Neural cell (in vitro differentiated cells): ENCODE measurements around the gene PTPN3. TPM values are rescaled to one million over a fixed set of nuclear protein-coding genes. Genes with fewer than 3 reads are reported as not detected.
"Not testable (repeated sequence)": the region's sequence is repeated elsewhere in the genome, so short reads cannot be mapped to it uniquely, and the experiment has no call there.

Experiments used
- H2AFZ ChIP-seq: fragments of 200-600, 300-800 bp; sonication (generic), shearing (Covaris generic); 2 replicates; pipeline ENCODE4 v1.6.0; 2014; ENCODE audit warnings: low read depth, mild to moderate bottlenecking, antibody characterized with exemption, low read length, moderate library complexity
- H3F3A ChIP-seq: fragments of 200-600 bp; shearing (Covaris generic); 2 replicates; pipeline ENCODE4 v1.6.1; 2016; ENCODE audit warnings: mild to moderate bottlenecking, moderate library complexity, mixed read lengths, antibody characterized with exemption, low read length; ENCODE audit not compliant: insufficient read depth, poor library complexity, severe bottlenecking
- H3K27ac ChIP-seq: fragments of 200-600, 300-800 bp; sonication (generic), shearing (Covaris generic); 2 replicates; pipeline ENCODE4 v1.5.1; 2014; ENCODE audit warnings: mild to moderate bottlenecking, low read length, moderate library complexity
- H3K27me3 ChIP-seq: fragments of 300-800, 200-600 bp; sonication (generic), shearing (Covaris generic); 2 replicates; pipeline ENCODE4 v1.6.0; 2014; ENCODE audit warnings: mild to moderate bottlenecking, low read depth, low read length, moderate library complexity; ENCODE audit not compliant: insufficient read depth
- H3K36me3 ChIP-seq: fragments of 300-800, 200-600 bp; sonication (generic), shearing (Covaris generic); 2 replicates; pipeline ENCODE4 v1.5.1; 2014; ENCODE audit warnings: mild to moderate bottlenecking, antibody characterized with exemption, low read length, moderate library complexity; ENCODE audit not compliant: insufficient read depth
- H3K4me2 ChIP-seq: fragments of 300-800, 200-600 bp; sonication (generic), shearing (Covaris generic); 2 replicates; pipeline ENCODE4 v1.6.0; 2014; ENCODE audit warnings: mild to moderate bottlenecking, low read length
- H3K4me3 ChIP-seq: fragments of 300-800, 200-600 bp; sonication (generic), shearing (Covaris generic); 2 replicates; pipeline ENCODE4 v1.5.1; 2014; ENCODE audit warnings: mild to moderate bottlenecking, low read length, moderate library complexity
- H3K79me2 ChIP-seq: fragments of 200-600 bp; shearing (Covaris generic); replicated peaks from 2 replicates; pipeline ENCODE4 v1.6.0; 2014; ENCODE audit warnings: mild to moderate bottlenecking, low read length, moderate library complexity; ENCODE audit not compliant: insufficient read depth
- H3K9ac ChIP-seq: fragments of 300-800, 200-600 bp; sonication (generic), shearing (Covaris generic); 2 replicates; pipeline ENCODE4 v1.6.1; 2016; ENCODE audit warnings: mild to moderate bottlenecking, low read length, mixed read lengths
- H3K9me2 ChIP-seq: fragments of 200-600 bp; shearing (Covaris generic); 2 replicates; pipeline ENCODE4 v1.6.1; 2016; ENCODE audit warnings: mild to moderate bottlenecking, low read length, mixed read lengths; ENCODE audit not compliant: insufficient read depth
- H3K9me3 ChIP-seq: fragments of 200-600, 300-800 bp; sonication (generic), shearing (Covaris generic); 2 replicates; pipeline ENCODE4 v1.6.1; 2016; ENCODE audit warnings: mild to moderate bottlenecking, mixed run types, low read length, moderate library complexity, mixed read lengths
- H4K20me1 ChIP-seq: fragments of 200-600 bp; shearing (Covaris generic); 2 replicates; pipeline ENCODE4 v1.6.1; 2016; ENCODE audit warnings: mild to moderate bottlenecking, mixed run types; ENCODE audit not compliant: insufficient read depth
- EP300 ChIP-seq: fragments of 450-650 bp; conservative IDR thresholded peaks from 2 replicates; pipeline ENCODE4 v1.6.1; 2014; ENCODE audit warnings: antibody characterized with exemption, mild to moderate bottlenecking, moderate library complexity; ENCODE audit not compliant: poor library complexity, severe bottlenecking
- EZH2 ChIP-seq: fragments of 200-600, 300-800 bp; shearing (Covaris generic), sonication (generic); IDR thresholded peaks from 2 replicates; pipeline ENCODE4 v1.6.1; 2014; ENCODE audit warnings: antibody characterized with exemption, low read length, borderline replicate concordance, mild to moderate bottlenecking; ENCODE audit not compliant: insufficient read depth, poor library complexity, severe bottlenecking
- MXI1 ChIP-seq: fragments of 450-650 bp; conservative IDR thresholded peaks from 2 replicates; pipeline ENCODE4 v1.6.1; 2014; ENCODE audit warnings: antibody characterized with exemption, mild to moderate bottlenecking; ENCODE audit not compliant: poor library complexity, severe bottlenecking
- POLR2AphosphoS5 ChIP-seq: IDR thresholded peaks from 2 replicates; pipeline ENCODE4 v1.6.1; 2012
- RAD21 ChIP-seq: fragments of 450-650 bp; conservative IDR thresholded peaks from 2 replicates; pipeline ENCODE4 v1.6.1; 2014; ENCODE audit warnings: antibody characterized with exemption, mild to moderate bottlenecking, moderate library complexity
- SMC3 ChIP-seq: fragments of 450-650 bp; conservative IDR thresholded peaks from 2 replicates; pipeline ENCODE4 v1.6.1; 2014; ENCODE audit warnings: antibody characterized with exemption, mild to moderate bottlenecking, moderate library complexity; ENCODE audit not compliant: poor library complexity
- TAF1 ChIP-seq: IDR thresholded peaks from 2 replicates; pipeline ENCODE4 v1.6.1; 2012; ENCODE audit warnings: low read depth
- polyA plus RNA-seq: library from polyadenylated mRNA; depleted of rRNA; stranded (reverse); fragments of >200 nt; gene quantifications from 2 replicates; pipeline ENCODE4 v1.2.3, GENCODE V29; 2014
- TF ChIP-seq, protein P1 (sequence below): IDR thresholded peaks from 2 replicates; pipeline ENCODE4 v1.6.1; 2012; ENCODE audit warnings: borderline replicate concordance
- TF ChIP-seq, protein P2 (sequence below): fragments of 450-650 bp; IDR thresholded peaks from 2 replicates; pipeline ENCODE4 v1.5.1; 2014; ENCODE audit warnings: antibody characterized with exemption, mild to moderate bottlenecking, moderate library complexity; ENCODE audit not compliant: poor library complexity, severe bottlenecking

The PTPN3 gene
- polyA plus RNA-seq, 1 donor from 2014 or later: 3.8 TPM

DNA sequence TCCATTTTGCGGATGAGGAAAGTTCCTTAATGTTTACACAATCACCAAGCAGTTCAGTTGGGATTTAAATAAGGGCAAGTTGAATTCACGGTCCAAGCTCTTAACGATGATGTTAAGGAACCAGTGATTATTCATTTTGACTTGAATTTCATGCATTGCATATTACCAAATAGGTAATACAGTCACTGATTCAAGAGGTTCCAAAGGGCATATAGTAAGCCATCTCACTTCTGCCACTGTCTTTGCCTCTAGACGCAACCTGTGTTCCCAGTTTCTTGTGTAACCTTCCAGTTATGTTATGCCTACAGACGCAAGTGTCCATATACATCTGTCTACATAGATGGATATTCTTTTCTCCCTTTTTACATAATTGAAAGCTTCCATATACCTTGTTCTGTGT lies 137.3 kb downstream of the PTPN3 start:
- no peak overlapping the region for H2AFZ ChIP-seq
- H3K79me2 ChIP-seq: no peaks in the 10 kb centered on the region
- no peaks in the 10 kb centered on the region for H3K9me2 ChIP-seq
- no peaks in the 10 kb centered on the region for H3K27me3 ChIP-seq
- no peak overlapping the region for H3K4me3 ChIP-seq
- H3K27ac ChIP-seq: no peak overlapping the region
- no peaks in the 10 kb centered on the region for H3K9me3 ChIP-seq
- no peak overlapping the region for H3K9ac ChIP-seq
- no peaks in the 10 kb centered on the region for H4K20me1 ChIP-seq
- H3K36me3 ChIP-seq: no peaks in the 10 kb centered on the region
- TF ChIP-seq SMC3: no peak
- TF ChIP-seq RAD21: no peak
- TF ChIP-seq, protein P1, sequence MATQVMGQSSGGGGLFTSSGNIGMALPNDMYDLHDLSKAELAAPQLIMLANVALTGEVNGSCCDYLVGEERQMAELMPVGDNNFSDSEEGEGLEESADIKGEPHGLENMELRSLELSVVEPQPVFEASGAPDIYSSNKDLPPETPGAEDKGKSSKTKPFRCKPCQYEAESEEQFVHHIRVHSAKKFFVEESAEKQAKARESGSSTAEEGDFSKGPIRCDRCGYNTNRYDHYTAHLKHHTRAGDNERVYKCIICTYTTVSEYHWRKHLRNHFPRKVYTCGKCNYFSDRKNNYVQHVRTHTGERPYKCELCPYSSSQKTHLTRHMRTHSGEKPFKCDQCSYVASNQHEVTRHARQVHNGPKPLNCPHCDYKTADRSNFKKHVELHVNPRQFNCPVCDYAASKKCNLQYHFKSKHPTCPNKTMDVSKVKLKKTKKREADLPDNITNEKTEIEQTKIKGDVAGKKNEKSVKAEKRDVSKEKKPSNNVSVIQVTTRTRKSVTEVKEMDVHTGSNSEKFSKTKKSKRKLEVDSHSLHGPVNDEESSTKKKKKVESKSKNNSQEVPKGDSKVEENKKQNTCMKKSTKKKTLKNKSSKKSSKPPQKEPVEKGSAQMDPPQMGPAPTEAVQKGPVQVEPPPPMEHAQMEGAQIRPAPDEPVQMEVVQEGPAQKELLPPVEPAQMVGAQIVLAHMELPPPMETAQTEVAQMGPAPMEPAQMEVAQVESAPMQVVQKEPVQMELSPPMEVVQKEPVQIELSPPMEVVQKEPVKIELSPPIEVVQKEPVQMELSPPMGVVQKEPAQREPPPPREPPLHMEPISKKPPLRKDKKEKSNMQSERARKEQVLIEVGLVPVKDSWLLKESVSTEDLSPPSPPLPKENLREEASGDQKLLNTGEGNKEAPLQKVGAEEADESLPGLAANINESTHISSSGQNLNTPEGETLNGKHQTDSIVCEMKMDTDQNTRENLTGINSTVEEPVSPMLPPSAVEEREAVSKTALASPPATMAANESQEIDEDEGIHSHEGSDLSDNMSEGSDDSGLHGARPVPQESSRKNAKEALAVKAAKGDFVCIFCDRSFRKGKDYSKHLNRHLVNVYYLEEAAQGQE: no peak
- TF ChIP-seq POLR2AphosphoS5: no peak
- no peak overlapping the region for H3K4me2 ChIP-seq
- H3F3A ChIP-seq: no peaks in the 10 kb centered on the region

DNA sequence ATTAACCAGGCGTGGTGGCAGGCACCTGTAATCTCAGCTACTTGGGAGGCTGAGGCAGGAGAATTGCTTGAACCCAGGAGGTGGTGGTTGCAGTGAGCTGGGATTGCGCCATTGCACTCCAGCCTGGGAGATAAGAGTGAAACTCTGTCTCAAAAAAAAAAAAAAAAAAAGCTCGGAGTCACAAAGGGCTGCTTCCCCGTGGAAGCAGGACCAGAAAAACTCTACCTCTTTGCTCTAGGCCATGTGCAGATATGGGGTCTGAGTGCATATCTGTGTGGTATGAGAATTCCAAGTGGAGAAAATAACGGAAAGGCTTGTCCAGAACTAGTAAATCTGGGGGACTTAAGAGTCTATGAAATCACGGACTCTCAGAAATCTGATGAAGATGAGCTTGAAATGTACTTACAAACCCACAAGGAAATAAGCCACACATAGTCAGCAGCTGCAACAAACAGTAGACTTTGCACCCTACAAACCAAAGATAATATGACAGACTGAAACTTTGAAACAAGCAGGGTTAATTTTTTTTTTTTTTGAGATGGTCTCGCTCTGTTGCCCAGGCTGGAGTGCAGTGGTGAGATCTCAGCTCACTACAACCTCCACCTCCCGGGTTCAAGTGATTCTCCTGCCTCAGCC lies 139.0 kb downstream of the PTPN3 start:
- H3K79me2 ChIP-seq, H3K4me3 ChIP-seq, H3K9ac ChIP-seq, H3K9me3 ChIP-seq, H3K27me3 ChIP-seq, H3K4me2 ChIP-seq, H3K9me2 ChIP-seq, H3F3A ChIP-seq, H4K20me1 ChIP-seq, H2AFZ ChIP-seq, H3K27ac ChIP-seq, H3K36me3 ChIP-seq: not testable (repeated sequence)

DNA sequence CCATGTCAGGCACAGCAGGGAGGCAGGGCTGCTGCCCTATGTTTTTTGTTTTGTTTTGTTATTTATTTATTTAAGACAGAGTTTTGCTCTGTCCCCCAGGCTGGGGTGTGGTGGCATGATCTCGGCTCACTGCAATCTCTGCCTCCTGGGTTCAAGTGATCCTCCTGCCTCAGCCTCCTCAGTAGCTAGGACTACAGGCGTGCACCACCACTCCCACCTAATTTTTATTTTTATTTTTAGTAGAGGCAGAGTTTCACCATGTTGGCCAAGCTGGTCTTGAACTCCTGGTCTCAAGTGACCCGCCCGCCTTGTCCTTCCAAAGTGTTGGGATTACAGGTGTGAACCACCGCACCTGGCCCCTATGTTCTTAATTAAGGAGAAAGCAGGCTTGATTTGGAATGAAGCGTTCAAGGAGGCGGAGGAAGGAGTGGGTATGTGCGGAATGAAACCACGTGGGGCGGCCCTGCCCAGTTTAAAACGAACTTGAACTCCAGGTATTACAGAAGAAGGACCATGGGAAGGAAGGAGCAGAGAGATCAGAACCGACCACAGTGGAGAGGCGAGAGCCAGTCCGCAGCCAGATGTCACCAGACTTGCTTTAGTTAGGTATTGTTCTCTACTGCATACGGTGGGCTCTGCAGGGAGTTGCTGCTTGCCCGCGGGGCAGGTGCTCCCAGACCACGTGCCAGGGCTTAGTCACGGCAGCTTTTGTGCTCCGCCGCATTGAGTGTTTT lies 142.4 kb downstream of the PTPN3 start:
- TF ChIP-seq TAF1: no peak
- TF ChIP-seq SMC3: no peak
- TF ChIP-seq, protein P1: no peak
- no peak for TF ChIP-seq EP300
- TF ChIP-seq, protein P2, sequence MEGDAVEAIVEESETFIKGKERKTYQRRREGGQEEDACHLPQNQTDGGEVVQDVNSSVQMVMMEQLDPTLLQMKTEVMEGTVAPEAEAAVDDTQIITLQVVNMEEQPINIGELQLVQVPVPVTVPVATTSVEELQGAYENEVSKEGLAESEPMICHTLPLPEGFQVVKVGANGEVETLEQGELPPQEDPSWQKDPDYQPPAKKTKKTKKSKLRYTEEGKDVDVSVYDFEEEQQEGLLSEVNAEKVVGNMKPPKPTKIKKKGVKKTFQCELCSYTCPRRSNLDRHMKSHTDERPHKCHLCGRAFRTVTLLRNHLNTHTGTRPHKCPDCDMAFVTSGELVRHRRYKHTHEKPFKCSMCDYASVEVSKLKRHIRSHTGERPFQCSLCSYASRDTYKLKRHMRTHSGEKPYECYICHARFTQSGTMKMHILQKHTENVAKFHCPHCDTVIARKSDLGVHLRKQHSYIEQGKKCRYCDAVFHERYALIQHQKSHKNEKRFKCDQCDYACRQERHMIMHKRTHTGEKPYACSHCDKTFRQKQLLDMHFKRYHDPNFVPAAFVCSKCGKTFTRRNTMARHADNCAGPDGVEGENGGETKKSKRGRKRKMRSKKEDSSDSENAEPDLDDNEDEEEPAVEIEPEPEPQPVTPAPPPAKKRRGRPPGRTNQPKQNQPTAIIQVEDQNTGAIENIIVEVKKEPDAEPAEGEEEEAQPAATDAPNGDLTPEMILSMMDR: no peak
- TF ChIP-seq EZH2: no peak
- TF ChIP-seq MXI1: no peak
- no peak for TF ChIP-seq POLR2AphosphoS5
- TF ChIP-seq RAD21: no peak
- Histone ChIP-seq H3K27me3 (no peaks in the 10 kb centered on the region), H3K79me2 (no peaks in the 10 kb centered on the region), H3K4me2 (no peak overlapping the region), H3K9me2 (no peaks in the 10 kb centered on the region), H3K4me3 (no peak overlapping the region), H3K27ac (no peak overlapping the region), H2AFZ (no peak overlapping the region), H3F3A (no peaks in the 10 kb centered on the region), H3K9ac (no peak overlapping the region), H3K9me3 (no peaks in the 10 kb centered on the region), H4K20me1 (no peaks in the 10 kb centered on the region), H3K36me3 (no peaks in the 10 kb centered on the region)
